WTC11 (cell line): Measurements from ENCODE around the gene EYA2. TPM values are rescaled to one million over a fixed set of nuclear protein-coding genes. Genes with fewer than 3 reads are reported as not detected.

ENCODE experiments used
- ATAC-seq: fragments of 200-7000 bp; cut with Tn5 transposase; 2 replicates; pipeline ENCODE4 v1.10.0; 2021; ENCODE audit warnings: mild to moderate bottlenecking, moderate library complexity
- CTCF ChIA-PET: fragments of 300-600 bp; sonication (Branson Sonifier 250); formaldehyde crosslinking; loops from one replicate; lab custom pipeline; 2021; ENCODE audit warnings: antibody characterized with exemption; lab: Charles Lee
- POLR2A ChIA-PET: fragments of 350-600 bp; sonication (Branson Sonifier 250); formaldehyde crosslinking; loops from one replicate; lab custom pipeline; 2021; ENCODE audit warnings: antibody characterized with exemption; lab: Charles Lee
- DNase-seq: peaks from one replicate; pipeline ENCODE4 v3.0.0; 2021; ENCODE audit warnings: low spot score
- H3K27ac Mint-ChIP-seq: 2 replicates; pipeline ENCODE4 v1.8.0; 2021; ENCODE audit warnings: mixed read lengths
- H3K27me3 Mint-ChIP-seq: 2 replicates; pipeline ENCODE4 v1.8.0; 2021; ENCODE audit warnings: low read depth, mild to moderate bottlenecking, moderate library complexity, mixed read lengths
- H3K36me3 Mint-ChIP-seq: 2 replicates; pipeline ENCODE4 v1.8.0; 2021; ENCODE audit warnings: mixed read lengths
- H3K4me1 Mint-ChIP-seq: 2 replicates; pipeline ENCODE4 v1.8.0; 2022; ENCODE audit warnings: mixed read lengths
- H3K4me3 Mint-ChIP-seq: 2 replicates; pipeline ENCODE4 v1.8.0; 2021; ENCODE audit warnings: mild to moderate bottlenecking, moderate library complexity, mixed read lengths
- H3K9me3 Mint-ChIP-seq: 2 replicates; pipeline ENCODE4 v1.8.0; 2021; ENCODE audit warnings: mixed read lengths
- ATF3 ChIP-seq: sonication (generic); formaldehyde crosslinking; conservative IDR thresholded peaks from 2 replicates; pipeline ENCODE4 v1.8.1; 2022; ENCODE audit warnings: mild to moderate bottlenecking, missing genetic modification reagents
- ERG ChIP-seq: fragments of 250-450 bp; sonication (Bioruptor Pico); IDR thresholded peaks from 2 replicates; pipeline ENCODE4 v1.8.0; 2021; ENCODE audit warnings: mild to moderate bottlenecking
- FOXK1 ChIP-seq: sonication (generic); formaldehyde crosslinking; IDR thresholded peaks from 2 replicates; pipeline ENCODE4 v1.8.0; 2022; ENCODE audit warnings: mild to moderate bottlenecking, moderate library complexity, missing genetic modification reagents
- JAZF1 ChIP-seq: fragments of 250-450 bp; sonication (Bioruptor Pico); IDR thresholded peaks from 2 replicates; pipeline ENCODE4 v1.9.0; 2021; ENCODE audit warnings: moderate library complexity, mild to moderate bottlenecking, inconsistent platforms
- MXD4 ChIP-seq: fragments of 250-450 bp; sonication (Bioruptor Pico); IDR thresholded peaks from 2 replicates; pipeline ENCODE4 v1.8.0; 2021; ENCODE audit warnings: mild to moderate bottlenecking, moderate library complexity, borderline replicate concordance
- NFYB ChIP-seq: sonication (generic); formaldehyde crosslinking; conservative IDR thresholded peaks from 2 replicates; pipeline ENCODE4 v1.8.0; 2022; ENCODE audit warnings: low read depth, missing genetic modification reagents
- NR3C1 ChIP-seq: sonication (generic); formaldehyde crosslinking; conservative IDR thresholded peaks from 2 replicates; pipeline ENCODE4 v1.8.1; 2023; ENCODE audit warnings: low read depth, mild to moderate bottlenecking, missing genetic modification reagents
- OVOL2 ChIP-seq: fragments of 250-450 bp; sonication (Bioruptor Pico); IDR thresholded peaks from 2 replicates; pipeline ENCODE4 v1.9.0; 2021; ENCODE audit warnings: mild to moderate bottlenecking, borderline replicate concordance
- STAT6 ChIP-seq: sonication (generic); formaldehyde crosslinking; conservative IDR thresholded peaks from 2 replicates; pipeline ENCODE4 v1.8.1; 2023; ENCODE audit warnings: mild to moderate bottlenecking, low read depth, missing genetic modification reagents, moderate library complexity
- TEAD4 ChIP-seq: sonication (generic); formaldehyde crosslinking; IDR thresholded peaks from 2 replicates; pipeline ENCODE4 v1.8.0; 2022; ENCODE audit warnings: mild to moderate bottlenecking, missing genetic modification reagents
- USF2 ChIP-seq: sonication (generic); formaldehyde crosslinking; IDR thresholded peaks from 2 replicates; pipeline ENCODE4 v1.8.1; 2023; ENCODE audit warnings: mild to moderate bottlenecking, missing genetic modification reagents, moderate library complexity
- ZNF138 ChIP-seq: sonication (generic); formaldehyde crosslinking; conservative IDR thresholded peaks from 2 replicates; pipeline ENCODE4 v1.8.1; 2022; ENCODE audit warnings: mild to moderate bottlenecking, moderate library complexity, missing genetic modification reagents
- ZNF232 ChIP-seq: sonication (generic); formaldehyde crosslinking; IDR thresholded peaks from 2 replicates; pipeline ENCODE4 v1.8.0; 2022; ENCODE audit warnings: mild to moderate bottlenecking, missing genetic modification reagents
- ZNF263 ChIP-seq: sonication (generic); formaldehyde crosslinking; IDR thresholded peaks from 2 replicates; pipeline ENCODE4 v1.8.1; 2022; ENCODE audit warnings: low read depth, mild to moderate bottlenecking, moderate library complexity, missing genetic modification reagents
- ZNF396 ChIP-seq: fragments of 250-450 bp; sonication (Bioruptor Pico); IDR thresholded peaks from 2 replicates; pipeline ENCODE4 v1.8.0; 2021; ENCODE audit warnings: mild to moderate bottlenecking, moderate library complexity, borderline replicate concordance
- ZNF512 ChIP-seq: sonication (generic); formaldehyde crosslinking; IDR thresholded peaks from 2 replicates; pipeline ENCODE4 v1.8.1; 2022; ENCODE audit warnings: missing genetic modification reagents, borderline replicate concordance
- ZNF671 ChIP-seq: fragments of 250-450 bp; sonication (Bioruptor Pico); IDR thresholded peaks from 2 replicates; pipeline ENCODE4 v1.8.0; 2021; ENCODE audit warnings: mild to moderate bottlenecking
- total RNA-seq: library from RNA; stranded (reverse); gene quantifications from 3 replicates; pipeline ENCODE4 v1.2.3, GENCODE V29; 2021

Gene EYA2
- total RNA-seq, 1 experiment from 2014 or later, result 1.5 TPM

GRCh38 chr20:47063407-47063806 lies 168.8 kb downstream of the EYA2 start:
- no peak overlapping the region for H3K4me3 Mint-ChIP-seq
- TF ChIP-seq JAZF1 (no peak), ATF3 (CRISPR knock-in tag) (no peak), MXD4 (CRISPR knock-in tag) (no peak), ZNF232 (CRISPR knock-in tag) (no peak), ZNF512 (CRISPR knock-in tag) (no peak), ZNF671 (CRISPR knock-in tag) (no peak)
- TF ChIP-seq, all 79 proteins: peak for 0
- no peak overlapping the region for H3K27ac Mint-ChIP-seq

GRCh38 chr20:47063808-47064207 lies 169.2 kb downstream of the EYA2 start:
- TF ChIP-seq STAT6 (CRISPR knock-in tag) (no peak), TEAD4 (CRISPR knock-in tag) (no peak), NFYB (CRISPR knock-in tag) (no peak)
- H3K9me3 Mint-ChIP-seq, result peaks cover 36% of the 10 kb centered on the region
- peaks cover 5% of the 10 kb centered on the region for H3K27me3 Mint-ChIP-seq
- DNase-seq, result no peak
- CTCF ChIA-PET, result interaction anchor here (1.0 kb wide), 1 partner anchor 305 kb away, joined by 3 read pairs; no protein-coding TSS in a partner anchor
- H3K27ac Mint-ChIP-seq, result no peak overlapping the region
- ATAC-seq, result peak; percentile 48
- POLR2A ChIA-PET, result no interaction called here
- H3K36me3 Mint-ChIP-seq, result peaks cover 26% of the 10 kb centered on the region
- no peaks in the 10 kb centered on the region for H3K4me1 Mint-ChIP-seq
- H3K4me3 Mint-ChIP-seq, result no peak overlapping the region

More at GRCh38 chr20:47063407-47063806, 168.8 kb downstream of the EYA2 start:
- no peaks in the 10 kb centered on the region for H3K4me1 Mint-ChIP-seq
- no peak for ATAC-seq
- peaks cover 22% of the 10 kb centered on the region for H3K36me3 Mint-ChIP-seq
- peaks cover 5% of the 10 kb centered on the region for H3K27me3 Mint-ChIP-seq
- ChIA-PET POLR2A (no interaction called here), CTCF (interaction anchor here (1.0 kb wide), 1 partner anchor 305 kb away, joined by 3 read pairs; no protein-coding TSS in a partner anchor)
- H3K9me3 Mint-ChIP-seq, result peaks cover 36% of the 10 kb centered on the region
- no peak for DNase-seq

- POLR2A ChIA-PET, result no interaction called here
- Mint-ChIP-seq H3K4me3 (no peak overlapping the region), H3K4me1 (no peaks in the 10 kb centered on the region), H3K9me3 (peaks cover 46% of the 10 kb centered on the region), H3K27me3 (peaks cover 5% of the 10 kb centered on the region), H3K36me3 (peaks cover 28% of the 10 kb centered on the region), H3K27ac (no peak overlapping the region)
- ATAC-seq (no peak), DNase-seq (no peak)
- TF ChIP-seq ZNF138 (no peak), ZNF263 (no peak), NR3C1 (CRISPR knock-in tag) (no peak), FOXK1 (no peak), ERG (no peak), USF2 (CRISPR knock-in tag) (0 out of 2 replicates have a peak, but pooled peaks have one; percentile 20), OVOL2 (CRISPR knock-in tag) (no peak), ZNF396 (CRISPR knock-in tag) (no peak)
- CTCF ChIA-PET, result no interaction called here
Observed at GRCh38 chr20:47066484-47067270, 172.0 kb downstream of the EYA2 start.
